Left cardiac atrium (tissue), 2 donors: ENCODE data around the gene WDR83. TPM values are rescaled to one million over a fixed set of nuclear protein-coding genes. Genes with fewer than 3 reads are reported as not detected.

Experiments used
- total RNA-seq, 2 donors: library from RNA; stranded (reverse); fragmentation: NEBNext Ultra II Directional; extraction: Animal tissue kit (Norgen Biotek cat#: 25700); gene quantifications; one replicate each; pipeline ENCODE4 v1.2.1, GENCODE V29; 2021
- donor health status: DM: no; HTN: yes; CAD: no; lungs with severe emphysema.
- donor health status: DM: yes; HTN: yes; CAD: no.

WDR83 gene
- total RNA-seq, 2 donors from 2014 or later, result 7.8 to 8.0 TPM

Other genes starting within 250 kb of the WDR83 start
- gene ZNF443, start 225.8 kb upstream of the WDR83 start, total RNA-seq, result 1 to 10 TPM; 2.0 to 2.8 TPM
- gene ZNF709, start 182.0 kb upstream of the WDR83 start, total RNA-seq, result 1 to 10 TPM; 1.2 to 1.3 TPM
- 10 to 100 TPM in 1 of 2 donors, 1 to 10 TPM in 1; 7.7 to 11.9 TPM for gene ZNF564, start 115.3 kb upstream of the WDR83 start, total RNA-seq
- 1 to 10 TPM; 4.1 to 4.4 TPM for gene ZNF490, start 56.0 kb upstream of the WDR83 start, total RNA-seq
- 10 to 100 TPM; 18.9 to 21.5 TPM for gene ZNF791, start 55.9 kb upstream of the WDR83 start, total RNA-seq
- gene MAN2B1, start 65 bp upstream of the WDR83 start, total RNA-seq, result 10 to 100 TPM; 42.1 to 55.8 TPM
- 10 to 100 TPM; 38.4 to 51.9 TPM for gene DHPS, start 15.1 kb downstream of the WDR83 start, total RNA-seq
- gene GNG14, start 21.2 kb downstream of the WDR83 start, total RNA-seq, result not detected
- gene FBXW9, start 29.8 kb downstream of the WDR83 start, total RNA-seq, result 1 to 10 TPM; 1.4 to 2.3 TPM
- gene TNPO2, start 57.1 kb downstream of the WDR83 start, total RNA-seq, result 10 to 100 TPM; 33.8 to 53.6 TPM
- gene TRIR, start 67.9 kb downstream of the WDR83 start, total RNA-seq, result 100 to 1,000 TPM; 112 to 122 TPM
- 10 to 100 TPM; 51.2 to 52.5 TPM for gene GET3, start 70.7 kb downstream of the WDR83 start, total RNA-seq
- not detected for gene BEST2, start 85.0 kb downstream of the WDR83 start, total RNA-seq
- gene HOOK2, start 108.7 kb downstream of the WDR83 start, total RNA-seq, result 10 to 100 TPM; 16.8 to 28.8 TPM
- gene JUNB, start 124.7 kb downstream of the WDR83 start, total RNA-seq, result 100 to 1,000 TPM in 1 of 2 donors, 10 to 100 TPM in 1; 46.6 to 216 TPM
- gene PRDX2, start 135.0 kb downstream of the WDR83 start, total RNA-seq, result 100 to 1,000 TPM; 525 to 629 TPM
- 1 to 10 TPM; 1.8 to 3.2 TPM for gene THSD8, start 135.3 kb downstream of the WDR83 start, total RNA-seq
- gene RNASEH2A, start 139.8 kb downstream of the WDR83 start, total RNA-seq, result 1 to 10 TPM; 5.6 to 8.1 TPM
- gene RTBDN, start 167.8 kb downstream of the WDR83 start, total RNA-seq, result not detected
- gene MAST1, start 171.7 kb downstream of the WDR83 start, total RNA-seq, result under 1 TPM; 0.29 to 0.37 TPM
- 10 to 100 TPM; 19.9 to 23.6 TPM for gene DNASE2, start 214.6 kb downstream of the WDR83 start, total RNA-seq
- gene KLF1, start 220.4 kb downstream of the WDR83 start, total RNA-seq, result not detected
- gene GCDH, start 224.4 kb downstream of the WDR83 start, total RNA-seq, result 10 to 100 TPM; 23.7 to 26.1 TPM